Stimulated activated CD8-positive, alpha-beta memory T cell treated with anti-CD3 and anti-CD28 coated beads, Interleukin-2, amount 100 ng/mL, for 1 hour (primary cell): ENCODE measurements around the gene TMEM101.
"Not testable (repeated sequence)": the region's sequence is repeated elsewhere in the genome, so short reads cannot be mapped to it uniquely, and the experiment has no call there.

Experiments used
- DNase-seq, 2 donors: peaks; one replicate each; pipeline ENCODE4 v3.0.0-alpha.2; 2020; ENCODE audit warnings: low read depth in 2 of 2

TMEM101 gene

GRCh38 chr17:44000871-44001460 lies 13.8 kb downstream of the TMEM101 start:
- DNase-seq, result no peak

DNA sequence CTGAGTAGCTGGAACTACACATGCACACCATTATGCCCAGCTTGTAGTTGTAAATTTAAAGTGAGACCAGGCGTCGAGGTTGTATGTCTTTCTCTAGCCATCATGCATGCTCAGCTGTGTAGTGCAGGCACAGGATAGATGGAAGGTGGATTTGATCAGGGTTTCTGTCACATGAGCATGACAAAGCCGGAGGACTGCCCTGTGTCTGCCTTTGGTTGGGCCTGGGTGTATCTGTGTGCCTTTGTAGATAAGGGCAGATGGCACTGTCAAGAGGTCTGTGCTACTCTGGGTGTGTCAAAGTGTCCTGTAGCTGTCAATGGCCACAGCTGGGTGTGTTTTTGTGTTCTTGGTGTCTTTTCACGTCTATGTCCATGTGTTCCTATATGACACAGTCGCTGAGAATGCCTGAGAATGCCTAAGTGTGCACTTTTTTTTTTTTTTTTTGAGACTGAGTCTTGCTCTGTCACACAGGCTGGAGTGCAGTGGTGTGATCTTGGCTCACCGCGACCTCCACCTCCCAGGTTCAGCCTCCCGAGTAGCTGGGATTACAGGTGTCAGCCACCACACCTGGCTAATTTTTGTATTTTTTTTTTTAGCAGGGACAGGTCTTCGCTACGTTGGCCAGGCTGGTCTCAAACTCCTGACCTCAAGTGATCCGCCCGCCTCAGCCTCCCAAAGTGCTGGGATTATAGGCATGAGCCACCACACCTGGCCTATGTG lies 14.5 kb downstream of the TMEM101 start:
- DNase-seq, result no peak

DNA sequence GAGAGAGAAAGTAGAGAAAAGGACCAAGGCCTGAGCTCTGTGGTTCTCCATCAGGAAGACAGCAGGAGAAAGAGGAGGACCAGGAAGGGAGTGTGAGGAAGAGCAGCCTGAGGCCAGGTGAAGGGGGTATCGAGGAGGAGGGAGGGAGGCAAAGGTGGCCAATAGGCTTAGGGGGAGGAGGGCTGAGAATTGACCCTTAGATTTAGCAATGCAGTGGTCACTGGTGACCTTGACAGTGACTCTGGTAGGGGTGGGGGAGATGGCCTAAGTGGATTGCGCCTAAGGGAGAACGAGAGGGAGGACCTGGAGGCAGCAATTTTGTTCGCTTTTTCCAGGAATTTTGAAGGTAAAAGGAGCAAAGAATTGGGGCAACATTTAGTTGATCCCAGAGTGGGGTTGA lies 15.7 kb downstream of the TMEM101 start:
- DNase-seq, result no peak

DNA sequence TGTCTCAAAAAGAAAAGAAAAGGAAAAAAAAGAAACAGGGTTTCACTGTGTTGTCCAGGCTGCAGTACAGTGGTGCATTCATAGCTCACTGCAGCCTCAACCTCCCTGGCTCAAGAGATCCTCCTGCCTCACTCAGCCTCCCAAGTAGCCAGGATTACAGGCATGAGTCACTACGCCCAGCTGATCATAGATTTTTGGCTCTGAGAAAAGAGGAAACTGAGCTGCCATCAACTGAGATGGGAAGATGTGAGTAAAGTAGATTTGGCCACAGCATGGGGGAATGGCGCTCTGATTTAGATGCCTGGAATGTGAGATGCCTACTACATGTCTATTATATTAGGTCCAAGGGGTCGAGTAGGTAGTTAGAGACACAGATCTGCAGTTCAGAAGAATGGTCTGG lies 16.2 kb downstream of the TMEM101 start:
- DNase-seq, result no peak

DNA sequence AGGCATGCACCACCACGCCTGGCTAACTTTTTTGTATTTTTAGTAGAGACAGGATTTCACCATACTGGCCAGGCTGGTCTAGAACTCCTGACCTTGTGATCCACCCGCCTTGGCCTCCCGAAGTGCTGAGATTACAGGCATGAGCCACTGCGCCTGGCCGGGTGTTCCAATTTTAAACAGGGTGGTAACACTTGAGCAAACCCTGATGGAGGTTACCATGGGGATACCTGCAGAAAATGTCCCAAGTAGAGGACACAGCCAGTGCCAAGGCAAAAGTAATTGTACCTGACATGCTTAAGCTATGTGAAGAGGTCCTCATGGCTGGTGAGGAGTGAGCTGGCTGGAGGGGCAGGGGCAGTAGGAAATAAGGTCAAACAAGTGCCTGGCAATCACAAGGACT lies 17.6 kb downstream of the TMEM101 start:
- DNase-seq, result not testable (repeated sequence)

GRCh38 chr17:43995150-43995471 lies 19.7 kb downstream of the TMEM101 start:
- DNase-seq, result no peak

GRCh38 chr17:43994272-43995149 lies 20.3 kb downstream of the TMEM101 start:
- peak; percentile 33 to 43 for DNase-seq

- DNase-seq, result no peak
Observed at GRCh38 chr17:43992641-43993040, 22.1 kb downstream of the TMEM101 start.

GRCh38 chr17:43988301-43988700 lies 26.5 kb downstream of the TMEM101 start:
- no peak for DNase-seq

DNA sequence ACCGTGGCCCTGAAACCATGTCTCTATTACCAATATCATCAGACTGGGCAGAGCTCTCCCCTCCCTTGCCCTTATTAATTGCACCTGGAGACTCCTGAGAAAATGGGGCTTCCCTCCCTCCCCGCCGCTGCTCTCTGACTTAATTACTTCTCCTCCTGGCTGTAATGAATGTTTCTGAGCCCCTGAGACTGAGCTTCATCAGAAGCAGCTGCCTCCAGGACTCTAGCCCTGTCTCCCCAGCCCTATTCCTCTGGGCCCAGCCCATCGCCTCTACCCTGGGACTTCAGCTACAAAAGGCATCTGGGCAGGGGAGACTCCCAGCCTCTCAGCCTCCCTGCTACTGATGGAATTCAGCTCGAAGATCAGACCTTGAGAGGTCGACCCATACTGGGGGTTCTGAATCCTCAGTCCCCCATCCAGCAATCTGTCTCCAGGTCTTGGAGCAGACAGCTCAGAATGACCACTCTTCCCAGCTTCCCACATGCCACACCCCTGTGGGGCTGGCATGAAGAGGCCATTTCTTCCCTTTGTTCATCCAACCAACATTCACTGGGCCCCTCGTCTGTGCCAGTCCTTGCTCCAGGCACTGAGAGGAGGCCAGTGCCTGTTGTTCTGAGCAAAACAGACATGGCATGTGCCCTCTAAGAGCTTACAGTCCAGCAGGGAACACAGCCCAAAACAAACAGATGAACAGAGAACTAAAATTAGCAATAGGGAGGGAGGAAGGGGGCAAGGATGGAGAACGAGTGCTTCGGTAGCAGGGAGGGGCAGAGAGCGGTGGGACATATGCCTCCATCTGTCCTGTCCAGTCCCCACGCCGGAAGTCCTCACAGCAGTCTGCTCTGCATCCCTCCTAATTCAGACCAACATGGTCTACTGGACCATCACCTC lies 27.4 kb downstream of the TMEM101 start:
- DNase-seq, result no peak

DNA sequence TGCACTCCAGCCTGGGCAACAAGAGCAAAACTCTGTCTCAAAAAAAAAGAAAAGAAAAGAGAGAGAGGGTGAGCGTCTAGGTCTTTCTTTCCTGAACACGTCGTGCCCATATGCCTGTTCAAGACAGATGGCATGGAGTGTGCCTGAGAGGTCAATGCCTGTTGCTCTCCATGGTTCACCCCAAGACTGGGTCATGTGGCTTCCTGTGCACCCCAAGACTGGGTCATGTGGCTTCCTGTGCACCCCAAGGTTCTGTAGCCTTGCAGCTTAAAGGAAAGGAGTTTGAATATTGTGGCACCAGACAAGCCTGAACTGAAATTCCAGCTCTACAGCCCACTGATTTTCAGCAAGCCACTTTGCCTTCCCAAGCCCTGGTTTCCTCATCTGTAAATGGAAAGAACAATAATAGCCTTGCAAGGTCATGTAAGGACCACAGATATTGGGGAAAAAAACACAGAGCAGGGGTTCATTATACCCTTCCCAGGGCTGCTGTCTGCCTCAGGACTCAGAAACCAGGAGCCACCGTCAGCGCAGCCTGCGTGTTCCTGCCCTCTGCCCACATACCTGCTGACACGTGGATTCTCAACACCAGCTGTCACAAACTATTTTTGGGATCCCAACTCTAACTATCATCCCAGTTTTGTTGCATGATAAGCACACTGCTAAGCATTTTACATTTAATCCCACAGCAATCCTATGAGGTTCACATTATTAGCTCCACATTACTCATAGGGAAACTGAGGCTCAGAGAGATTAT lies 28.4 kb downstream of the TMEM101 start:
- no peak for DNase-seq

DNA sequence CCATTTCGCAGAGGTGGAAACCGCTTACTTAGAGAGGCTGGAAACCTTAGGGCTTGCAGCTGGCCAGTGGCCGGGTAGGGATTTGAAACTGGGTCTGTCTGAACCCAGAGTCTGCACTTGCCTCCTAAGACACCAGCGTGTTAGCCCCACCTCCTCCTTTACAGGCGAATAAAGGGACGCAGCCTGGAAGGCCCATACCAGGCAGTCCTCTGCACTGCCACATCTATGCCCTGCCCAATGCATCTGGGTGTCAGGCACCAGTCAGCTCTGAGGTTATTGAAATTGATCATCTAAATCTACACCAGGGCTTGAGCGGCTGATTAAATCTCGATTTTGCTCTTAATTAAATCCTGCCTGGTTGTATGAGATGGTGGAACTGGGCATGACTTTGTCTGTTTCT lies 30.2 kb downstream of the TMEM101 start:
- DNase-seq, result no peak

- DNase-seq, result no peak
Observed at GRCh38 chr17:43983515-43984411, 31.0 kb downstream of the TMEM101 start.

- no peak for DNase-seq
Observed at GRCh38 chr17:43983196-43983514, 31.6 kb downstream of the TMEM101 start.

GRCh38 chr17:43982171-43982570 lies 32.6 kb downstream of the TMEM101 start:
- DNase-seq, result no peak

- DNase-seq, result no peak
Observed at GRCh38 chr17:43979671-43980070, 35.1 kb downstream of the TMEM101 start.

DNA sequence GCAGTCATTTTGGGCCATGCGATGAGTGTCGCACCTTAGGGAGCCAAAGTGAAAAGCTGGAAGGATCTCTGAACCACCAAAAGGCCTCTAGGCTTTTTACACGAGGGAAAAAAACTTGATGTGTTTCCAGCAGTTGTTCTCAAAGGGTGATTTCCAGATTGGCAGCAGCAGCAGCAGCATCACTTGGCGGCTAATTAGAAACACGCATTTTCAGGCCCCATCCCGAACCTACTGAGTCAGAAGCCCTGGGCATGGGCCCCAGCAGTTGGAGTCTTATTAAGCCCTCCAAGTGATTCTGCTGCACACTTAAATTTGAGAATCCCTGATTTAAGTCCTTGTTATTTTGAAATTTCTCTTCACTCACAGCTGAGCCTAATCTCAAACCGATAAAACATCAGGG lies 35.8 kb downstream of the TMEM101 start:
- no peak for DNase-seq

GRCh38 chr17:43978078-43978477 lies 36.7 kb downstream of the TMEM101 start:
- no peak for DNase-seq

- DNase-seq, result no peak
Observed at GRCh38 chr17:43976963-43977837, 37.6 kb downstream of the TMEM101 start.
